ENCODE data around the gene MMD2. TPM values are rescaled to one million over a fixed set of nuclear protein-coding genes. Genes with fewer than 3 reads are reported as not detected.

The MMD2 gene
- total and polyA plus RNA-seq, 2 experiments from 2014 or later: not detected

- H2AFZ ChIP-seq: no peak overlapping the region
- H3K9me3 ChIP-seq (ENCODE audit: low read depth): no peaks in the 10 kb centered on the region
- no peak for DNase-seq
- no peaks in the 10 kb centered on the region for H3K9me2 ChIP-seq (ENCODE audit: insufficient read depth)
- no peak overlapping the region for H3K4me3 ChIP-seq
- in situ Hi-C loops (cut with MboI): no loop called here
- no peaks in the 10 kb centered on the region for H3K36me3 ChIP-seq (ENCODE audit: low read depth)
- H3F3A ChIP-seq (ENCODE audit: insufficient read depth): no peaks in the 10 kb centered on the region
- no peak overlapping the region for H3K27ac ChIP-seq
- H3K9ac ChIP-seq: no peak overlapping the region
- 55 to 58% methylated on average over 16 to 19 of the region's 19 CpGs for WGBS, 2 experiments (ENCODE audit: low coverage in 1 of 2, low lambda C conversion rate in 2 of 2, missing lambda C conversion rate in 2 of 2)
- H3K79me2 ChIP-seq (ENCODE audit: insufficient read depth): no peaks in the 10 kb centered on the region
- H3K4me1 ChIP-seq (ENCODE audit: insufficient read depth): no peaks in the 10 kb centered on the region
- TF ChIP-seq EZH2phosphoT487 (IDR thresholded peaks at IDR 0.05; ENCODE audit: insufficient read depth, low read depth) (no peak), EZH2 (IDR thresholded peaks at IDR 0.05; ENCODE audit: insufficient read depth, poor library complexity, severe bottlenecking) (no peak)
- H3K27me3 ChIP-seq (replicated peaks; ENCODE audit: insufficient read depth): no peaks in the 10 kb centered on the region
- H3K4me2 ChIP-seq (ENCODE audit: unreplicated experiment): no peak overlapping the region
- no peaks in the 10 kb centered on the region for H4K20me1 ChIP-seq (ENCODE audit: insufficient read depth)
Observed at GRCh38 chr7:4919969-4920766, 38.8 kb downstream of the MMD2 start.

GRCh38 chr7:4916113-4916512, 42.9 kb downstream of the MMD2 start:
- Histone ChIP-seq H3K36me3 (ENCODE audit: low read depth) (no peaks in the 10 kb centered on the region), H3K9me2 (ENCODE audit: insufficient read depth) (no peaks in the 10 kb centered on the region), H3K4me3 (no peak overlapping the region), H2AFZ (no peak overlapping the region), H3K27ac (no peak overlapping the region), H3F3A (ENCODE audit: insufficient read depth) (no peaks in the 10 kb centered on the region), H4K20me1 (ENCODE audit: insufficient read depth) (no peaks in the 10 kb centered on the region), H3K27me3 (replicated peaks; ENCODE audit: insufficient read depth) (no peaks in the 10 kb centered on the region), H3K9me3 (ENCODE audit: low read depth) (no peaks in the 10 kb centered on the region), H3K9ac (no peak overlapping the region), H3K79me2 (ENCODE audit: insufficient read depth) (no peaks in the 10 kb centered on the region), H3K4me1 (ENCODE audit: insufficient read depth) (no peaks in the 10 kb centered on the region), H3K4me2 (ENCODE audit: unreplicated experiment) (no peak overlapping the region)
- in situ Hi-C loops (cut with MboI): no loop called here
- TF ChIP-seq EZH2 (IDR thresholded peaks at IDR 0.05; ENCODE audit: insufficient read depth, poor library complexity, severe bottlenecking): no peak
- TF ChIP-seq EZH2phosphoT487 (IDR thresholded peaks at IDR 0.05; ENCODE audit: insufficient read depth, low read depth): no peak
- 35 to 37% methylated on average over 7 to 8 of the region's 8 CpGs for WGBS, 2 experiments (ENCODE audit: low coverage in 1 of 2, low lambda C conversion rate in 2 of 2, missing lambda C conversion rate in 2 of 2)
- no peak for DNase-seq

GRCh38 chr7:4911111-4911828, 47.7 kb downstream of the MMD2 start:
- Histone ChIP-seq H3K9me2 (ENCODE audit: insufficient read depth) (no peaks in the 10 kb centered on the region), H4K20me1 (ENCODE audit: insufficient read depth) (no peaks in the 10 kb centered on the region), H3K36me3 (ENCODE audit: low read depth) (no peaks in the 10 kb centered on the region), H3K4me1 (ENCODE audit: insufficient read depth) (no peaks in the 10 kb centered on the region), H3K27ac (no peak overlapping the region), H3K27me3 (replicated peaks; ENCODE audit: insufficient read depth) (no peaks in the 10 kb centered on the region), H3K4me2 (ENCODE audit: unreplicated experiment) (no peak overlapping the region), H3F3A (ENCODE audit: insufficient read depth) (no peaks in the 10 kb centered on the region), H3K9me3 (ENCODE audit: low read depth) (no peaks in the 10 kb centered on the region), H2AFZ (no peak overlapping the region), H3K79me2 (ENCODE audit: insufficient read depth) (no peaks in the 10 kb centered on the region), H3K9ac (no peak overlapping the region), H3K4me3 (no peak overlapping the region)
- TF ChIP-seq EZH2phosphoT487 (IDR thresholded peaks at IDR 0.05; ENCODE audit: insufficient read depth, low read depth): no peak
- TF ChIP-seq EZH2 (IDR thresholded peaks at IDR 0.05; ENCODE audit: insufficient read depth, poor library complexity, severe bottlenecking): no peak
- DNase-seq: no peak
- in situ Hi-C loops (cut with MboI): no loop called here
- 69 to 70% methylated on average over 20 of the region's 20 CpGs for WGBS, 2 experiments (ENCODE audit: low coverage in 1 of 2, low lambda C conversion rate in 2 of 2, missing lambda C conversion rate in 2 of 2)

- Histone ChIP-seq H3K4me1 (ENCODE audit: insufficient read depth) (no peaks in the 10 kb centered on the region), H3K4me3 (no peak overlapping the region), H3K27ac (no peak overlapping the region), H3K4me2 (ENCODE audit: unreplicated experiment) (no peak overlapping the region), H3K79me2 (ENCODE audit: insufficient read depth) (no peaks in the 10 kb centered on the region), H3F3A (ENCODE audit: insufficient read depth) (no peaks in the 10 kb centered on the region), H3K9ac (no peak overlapping the region), H3K36me3 (ENCODE audit: low read depth) (no peaks in the 10 kb centered on the region), H4K20me1 (ENCODE audit: insufficient read depth) (no peaks in the 10 kb centered on the region), H3K9me3 (ENCODE audit: low read depth) (no peaks in the 10 kb centered on the region), H2AFZ (no peak overlapping the region), H3K9me2 (ENCODE audit: insufficient read depth) (no peaks in the 10 kb centered on the region), H3K27me3 (replicated peaks; ENCODE audit: insufficient read depth) (no peaks in the 10 kb centered on the region; the same call in 1 of the 2 replicates)
- 37 to 43% methylated on average over 1 of the region's 1 CpG for WGBS, 2 experiments (ENCODE audit: low coverage in 1 of 2, low lambda C conversion rate in 2 of 2, missing lambda C conversion rate in 2 of 2)
- TF ChIP-seq EZH2phosphoT487 (IDR thresholded peaks at IDR 0.05; ENCODE audit: insufficient read depth, low read depth): no peak
- TF ChIP-seq EZH2 (IDR thresholded peaks at IDR 0.05; ENCODE audit: insufficient read depth, poor library complexity, severe bottlenecking): no peak
- DNase-seq: no peak
- in situ Hi-C loops (cut with MboI): no loop called here
Observed at GRCh38 chr7:4906682-4907081, 52.3 kb downstream of the MMD2 start.

All from GM23248 (cell line).